Measurements from ENCODE around the gene TAB2.

- no peak for TF ChIP-seq CTCF (conservative IDR thresholded peaks at IDR 0.05)
- no peak for TF ChIP-seq EZH2 (IDR thresholded peaks at IDR 0.05; ENCODE audit: low read depth)
These were observed 38.5 kb upstream of the TAB2 start for GRCh38 chr6:149278997-149279396.

Data from PC-9 (cell line).